Left ventricle myocardium inferior (tissue), 1 donor: ENCODE measurements around the gene DSCAML1. TPM values are rescaled to one million over a fixed set of nuclear protein-coding genes. Genes with fewer than 3 reads are reported as not detected.

Experiments used
- DNase-seq: peaks from one replicate; pipeline ENCODE4 v3.0.0-alpha.2; 2020
- H3K27ac ChIP-seq: fragments of 200-600 bp; replicated peaks from 2 replicates; pipeline ENCODE4 v1.8.0; 2021
- H3K27me3 ChIP-seq: fragments of 200-600 bp; 2 replicates; pipeline ENCODE4 v1.8.0; 2021; ENCODE audit warnings: low read depth
- H3K36me3 ChIP-seq: fragments of 200-600 bp; 2 replicates; pipeline ENCODE4 v1.8.0; 2021
- H3K4me1 ChIP-seq: fragments of 200-600 bp; 2 replicates; pipeline ENCODE4 v1.8.0; 2021
- H3K4me3 ChIP-seq: fragments of 200-600 bp; 2 replicates; pipeline ENCODE4 v1.8.0; 2021; ENCODE audit warnings: mild to moderate bottlenecking, moderate library complexity
- H3K9me3 ChIP-seq: fragments of 200-600 bp; replicated peaks from 2 replicates; pipeline ENCODE4 v1.8.0; 2021
- CTCF ChIP-seq: fragments of 200-600 bp; IDR thresholded peaks from 2 replicates; pipeline ENCODE4 v1.8.0; 2021; ENCODE audit warnings: antibody characterized with exemption, mild to moderate bottlenecking, borderline replicate concordance
- intact Hi-C: fragments of 100-400 bp; cut with micrococcal nuclease; formaldehyde crosslinking; loops from one replicate; pipeline ENCODE4 v1.11.0; 2022
- total RNA-seq: library from RNA; stranded (reverse); fragmentation: NEBNext Ultra II Directional; extraction: Animal tissue kit (Norgen Biotek cat#: 25700); gene quantifications from one replicate; pipeline ENCODE4 v1.2.1, GENCODE V29; 2021
- donor health status: DM: no; HTN: yes; CAD: no; lungs with severe emphysema.

The DSCAML1 gene
- total RNA-seq, 1 donor from 2014 or later: 0.19 TPM

GRCh38 chr11:117574551-117574950 is 222.5 kb downstream of the DSCAML1 start:
- Histone ChIP-seq H3K9me3 (peaks cover under 1% of the 10 kb centered on the region), H3K4me3 (no peak overlapping the region), H3K27ac (no peak overlapping the region), H3K27me3 (no peaks in the 10 kb centered on the region), H3K36me3 (no peaks in the 10 kb centered on the region), H3K4me1 (no peaks in the 10 kb centered on the region)
- TF ChIP-seq CTCF: no peak
- intact Hi-C loops: no loop called here
- no peak for DNase-seq

- H3K9me3 ChIP-seq: peaks cover 4% of the 10 kb centered on the region
- no peak for TF ChIP-seq CTCF
- no peak overlapping the region for H3K4me3 ChIP-seq
- DNase-seq: no peak
- no peaks in the 10 kb centered on the region for H3K36me3 ChIP-seq
- H3K27me3 ChIP-seq: no peaks in the 10 kb centered on the region
- intact Hi-C loops: no loop called here
- no peak overlapping the region for H3K27ac ChIP-seq
- no peaks in the 10 kb centered on the region for H3K4me1 ChIP-seq
These were observed 223.7 kb downstream of the DSCAML1 start for GRCh38 chr11:117573326-117573725.

- no peaks in the 10 kb centered on the region for H3K27me3 ChIP-seq
- no peak for DNase-seq
These were observed 224.3 kb downstream of the DSCAML1 start for GRCh38 chr11:117572671-117573070.

GRCh38 chr11:117572129-117572528 is 224.9 kb downstream of the DSCAML1 start:
- Histone ChIP-seq H3K9me3 (peaks cover 4% of the 10 kb centered on the region), H3K4me1 (no peaks in the 10 kb centered on the region), H3K36me3 (no peaks in the 10 kb centered on the region), H3K27me3 (no peaks in the 10 kb centered on the region), H3K27ac (no peak overlapping the region), H3K4me3 (no peak overlapping the region)
- DNase-seq: no peak
- TF ChIP-seq CTCF: no peak
- intact Hi-C loops: no loop called here

More at GRCh38 chr11:117572671-117573070, 224.3 kb downstream of the DSCAML1 start:
- H3K36me3 ChIP-seq: no peaks in the 10 kb centered on the region
- no peak overlapping the region for H3K27ac ChIP-seq
- no peaks in the 10 kb centered on the region for H3K4me1 ChIP-seq
- peaks cover 4% of the 10 kb centered on the region for H3K9me3 ChIP-seq
- intact Hi-C loops: no loop called here
- TF ChIP-seq CTCF: no peak
- H3K4me3 ChIP-seq: no peak overlapping the region

GRCh38 chr11:117570701-117571100 is 226.3 kb downstream of the DSCAML1 start:
- no peak for DNase-seq
- Histone ChIP-seq H3K27ac (no peak overlapping the region), H3K27me3 (no peaks in the 10 kb centered on the region), H3K36me3 (no peaks in the 10 kb centered on the region), H3K9me3 (peaks cover 4% of the 10 kb centered on the region), H3K4me1 (no peaks in the 10 kb centered on the region), H3K4me3 (no peak overlapping the region)
- no peak for TF ChIP-seq CTCF
- intact Hi-C loops: no loop called here

- intact Hi-C loops: no loop called here
- Histone ChIP-seq H3K4me3 (no peak overlapping the region), H3K4me1 (no peaks in the 10 kb centered on the region), H3K36me3 (no peaks in the 10 kb centered on the region), H3K9me3 (peaks cover 4% of the 10 kb centered on the region), H3K27ac (no peak overlapping the region), H3K27me3 (no peaks in the 10 kb centered on the region)
- no peak for DNase-seq
- TF ChIP-seq CTCF: no peak
These were observed 227.1 kb downstream of the DSCAML1 start for GRCh38 chr11:117569911-117570310.
